ENCODE measurements around the gene CD48. TPM values are rescaled to one million over a fixed set of nuclear protein-coding genes. Genes with fewer than 3 reads are reported as not detected.
A peak's percentile ranks its signal among the peaks of the same experiment; 100 is the strongest.

Gene CD48
- total RNA-seq, 1 donor from 2014 or later, result 26.3 TPM

DNA sequence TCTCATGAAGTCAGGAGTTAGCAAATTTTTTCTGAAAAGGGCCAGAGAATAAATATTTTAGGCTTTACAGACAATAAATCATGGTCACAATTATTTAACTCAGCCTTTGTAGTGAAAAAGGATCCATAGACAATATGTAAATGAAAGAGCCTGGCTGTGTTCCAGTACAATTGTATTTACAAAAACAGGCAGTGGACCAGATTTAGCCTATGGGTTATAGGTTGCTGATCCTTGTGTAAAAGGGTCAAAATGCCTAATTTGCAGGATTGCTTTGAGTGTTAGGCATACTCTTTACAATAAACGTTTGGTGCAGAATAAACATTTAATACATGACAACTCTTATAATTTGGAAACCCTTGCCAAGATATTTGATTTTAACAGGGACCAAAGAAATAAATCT, 33.9 kb upstream of the CD48 start:
- ATAC-seq (no peak), DNase-seq (no peak)
- intact Hi-C loops (cut with DNase I), result no loop called here
- no peaks in the 10 kb centered on the region for H3K27me3 ChIP-seq (ENCODE audit: low read depth)
- no peaks in the 10 kb centered on the region for H3K9me3 ChIP-seq
- H3K36me3 ChIP-seq, result no peaks in the 10 kb centered on the region
- no peak overlapping the region for H3K4me3 ChIP-seq
- no peak overlapping the region for H3K27ac ChIP-seq
- peaks cover 9% of the 10 kb centered on the region for H3K4me1 ChIP-seq
- TF ChIP-seq, protein P1, sequence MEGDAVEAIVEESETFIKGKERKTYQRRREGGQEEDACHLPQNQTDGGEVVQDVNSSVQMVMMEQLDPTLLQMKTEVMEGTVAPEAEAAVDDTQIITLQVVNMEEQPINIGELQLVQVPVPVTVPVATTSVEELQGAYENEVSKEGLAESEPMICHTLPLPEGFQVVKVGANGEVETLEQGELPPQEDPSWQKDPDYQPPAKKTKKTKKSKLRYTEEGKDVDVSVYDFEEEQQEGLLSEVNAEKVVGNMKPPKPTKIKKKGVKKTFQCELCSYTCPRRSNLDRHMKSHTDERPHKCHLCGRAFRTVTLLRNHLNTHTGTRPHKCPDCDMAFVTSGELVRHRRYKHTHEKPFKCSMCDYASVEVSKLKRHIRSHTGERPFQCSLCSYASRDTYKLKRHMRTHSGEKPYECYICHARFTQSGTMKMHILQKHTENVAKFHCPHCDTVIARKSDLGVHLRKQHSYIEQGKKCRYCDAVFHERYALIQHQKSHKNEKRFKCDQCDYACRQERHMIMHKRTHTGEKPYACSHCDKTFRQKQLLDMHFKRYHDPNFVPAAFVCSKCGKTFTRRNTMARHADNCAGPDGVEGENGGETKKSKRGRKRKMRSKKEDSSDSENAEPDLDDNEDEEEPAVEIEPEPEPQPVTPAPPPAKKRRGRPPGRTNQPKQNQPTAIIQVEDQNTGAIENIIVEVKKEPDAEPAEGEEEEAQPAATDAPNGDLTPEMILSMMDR (IDR thresholded peaks at IDR 0.05), result no peak

DNA sequence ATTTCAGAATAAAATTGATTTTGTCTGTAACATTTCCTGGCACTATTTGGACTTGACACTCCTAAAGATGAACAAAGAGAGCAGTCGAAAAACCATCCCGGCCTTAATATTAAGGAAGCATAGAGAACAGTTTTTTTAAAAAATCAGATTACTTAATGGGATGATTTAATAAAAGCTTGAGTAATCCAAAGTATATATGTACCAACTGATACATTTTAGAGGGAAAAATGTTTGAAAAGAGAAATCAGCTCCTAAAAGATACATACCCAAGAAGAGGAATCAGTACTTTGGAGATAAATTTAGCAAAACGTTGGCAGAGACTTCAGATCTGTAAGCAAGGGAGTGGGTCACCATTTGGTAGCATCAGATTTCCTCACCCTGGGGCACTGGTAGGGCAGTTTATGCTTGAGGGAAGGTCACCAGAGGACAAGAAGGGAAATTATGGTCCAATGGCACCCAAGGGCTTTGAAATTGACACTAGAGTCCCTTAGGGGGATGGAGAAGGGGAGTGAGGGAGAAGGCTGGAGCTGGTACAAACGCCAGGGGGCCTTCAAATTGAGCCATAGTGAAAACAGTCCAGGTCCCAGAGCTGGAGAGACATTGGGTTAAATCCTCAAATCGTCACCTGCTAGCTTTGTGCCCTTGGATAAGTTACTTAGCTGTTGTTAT, 33.4 kb upstream of the CD48 start:
- DNase-seq (no peak), ATAC-seq (no peak)
- intact Hi-C loops (cut with DNase I), result no loop called here
- H3K4me3 ChIP-seq, result no peak overlapping the region
- H3K36me3 ChIP-seq, result no peaks in the 10 kb centered on the region
- H3K27ac ChIP-seq, result no peak overlapping the region
- peaks cover 9% of the 10 kb centered on the region for H3K4me1 ChIP-seq
- no peaks in the 10 kb centered on the region for H3K9me3 ChIP-seq
- TF ChIP-seq, protein P1 (IDR thresholded peaks at IDR 0.05), result no peak
- H3K27me3 ChIP-seq (ENCODE audit: low read depth), result no peaks in the 10 kb centered on the region

DNA sequence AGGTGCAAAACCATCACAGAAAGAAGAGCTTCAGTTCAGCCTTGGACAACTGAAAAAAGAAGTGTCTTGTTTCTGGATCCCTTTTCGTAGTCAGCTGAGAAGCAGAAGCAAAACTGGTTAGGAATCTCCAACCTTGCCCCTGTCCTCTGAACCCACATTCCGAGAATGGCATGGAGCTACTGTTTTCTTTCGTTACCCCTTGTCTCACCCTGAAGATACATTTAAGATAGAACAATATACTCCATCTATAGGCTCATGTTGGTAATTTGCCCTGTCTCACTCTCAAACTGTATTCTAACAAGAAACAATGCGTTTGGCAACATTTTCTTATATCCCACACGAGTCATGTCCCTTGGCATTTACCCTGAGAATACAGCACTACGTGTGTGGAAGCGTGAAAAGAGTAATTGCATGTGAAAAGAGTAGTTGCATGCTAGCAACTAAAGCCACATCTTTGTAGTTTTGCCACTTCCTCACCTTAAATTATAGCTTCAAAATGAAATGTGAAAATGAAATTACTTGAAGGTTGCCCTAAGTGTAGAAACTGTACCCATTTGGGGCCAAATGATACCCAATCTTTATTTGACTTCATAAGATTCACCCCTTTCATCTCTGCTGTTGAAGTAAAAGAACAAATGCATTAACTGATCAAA, 32.7 kb upstream of the CD48 start:
- intact Hi-C loops (cut with DNase I), result no loop called here
- TF ChIP-seq, protein P1 (IDR thresholded peaks at IDR 0.05), result no peak
- H3K27ac ChIP-seq, result no peak overlapping the region
- H3K9me3 ChIP-seq, result no peaks in the 10 kb centered on the region
- ATAC-seq (no peak), DNase-seq (no peak)
- H3K4me3 ChIP-seq, result no peak overlapping the region
- peaks cover 9% of the 10 kb centered on the region for H3K4me1 ChIP-seq
- no peaks in the 10 kb centered on the region for H3K36me3 ChIP-seq
- no peaks in the 10 kb centered on the region for H3K27me3 ChIP-seq (ENCODE audit: low read depth)

DNA sequence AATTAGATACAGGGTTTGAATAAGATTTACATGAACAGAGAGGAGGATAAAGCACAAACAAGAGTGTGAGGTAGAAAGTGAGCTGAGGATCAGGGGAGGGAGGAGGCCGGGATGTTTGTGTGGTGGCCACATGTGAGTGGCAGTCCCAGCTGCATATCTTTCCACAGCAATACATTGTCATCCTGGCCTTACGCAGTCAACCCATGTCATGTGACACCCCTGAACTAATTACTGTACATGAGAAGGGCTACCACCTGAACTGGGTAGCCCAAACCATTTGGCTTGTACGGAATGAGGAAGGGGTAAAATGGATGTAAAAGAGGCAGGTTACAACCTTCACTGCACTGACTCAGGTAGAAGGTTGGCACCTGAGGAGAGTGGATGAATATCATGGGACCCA, 31.6 kb upstream of the CD48 start:
- no peaks in the 10 kb centered on the region for H3K36me3 ChIP-seq
- no peak for DNase-seq
- intact Hi-C loops (cut with DNase I), result no loop called here
- H3K4me3 ChIP-seq, result no peak overlapping the region
- no peaks in the 10 kb centered on the region for H3K9me3 ChIP-seq
- peak in 1 of 2 donors; percentile 26 for ATAC-seq
- H3K27ac ChIP-seq, result no peak overlapping the region
- TF ChIP-seq, protein P1 (IDR thresholded peaks at IDR 0.05), result no peak
- no peaks in the 10 kb centered on the region for H3K4me1 ChIP-seq
- H3K27me3 ChIP-seq (ENCODE audit: low read depth), result no peaks in the 10 kb centered on the region

DNA sequence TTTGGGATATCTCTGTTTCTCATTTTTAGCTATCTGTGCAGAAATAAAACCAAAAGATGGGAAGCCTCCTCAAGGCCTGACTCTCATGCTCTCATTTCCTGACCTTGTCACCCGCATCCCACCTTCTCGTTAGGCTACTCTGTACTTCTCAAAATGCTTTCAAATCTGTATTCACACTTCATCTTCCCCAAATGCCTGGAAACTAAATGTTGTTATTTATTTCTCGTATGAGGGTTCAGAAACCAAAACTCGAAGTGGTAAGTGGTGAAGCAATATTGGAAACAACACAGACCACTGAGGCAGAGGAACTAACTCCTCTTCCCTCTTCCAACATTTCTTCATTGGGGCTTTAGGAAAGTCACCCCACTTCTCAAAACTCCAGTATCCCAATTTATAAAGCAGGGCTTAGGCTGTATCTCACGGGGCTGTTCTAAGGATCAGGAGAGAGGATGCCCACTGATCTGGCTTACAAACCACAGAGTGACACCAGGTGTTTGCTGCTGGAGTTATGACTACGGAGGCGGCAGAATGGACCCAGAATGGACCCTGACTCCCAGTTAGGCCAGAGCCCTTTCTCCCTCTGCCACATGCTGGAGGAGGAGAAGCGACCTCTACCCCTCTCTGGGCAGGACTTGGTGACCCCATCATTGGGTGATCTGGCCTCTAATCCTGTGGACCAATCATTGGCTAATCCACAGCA, 31.0 kb upstream of the CD48 start:
- H3K27me3 ChIP-seq (ENCODE audit: low read depth), result no peaks in the 10 kb centered on the region
- no peaks in the 10 kb centered on the region for H3K4me1 ChIP-seq
- intact Hi-C loops (cut with DNase I), result no loop called here
- no peak overlapping the region for H3K4me3 ChIP-seq
- no peak overlapping the region for H3K27ac ChIP-seq
- ATAC-seq (no peak), DNase-seq (no peak)
- TF ChIP-seq, protein P1 (IDR thresholded peaks at IDR 0.05), result no peak
- no peaks in the 10 kb centered on the region for H3K36me3 ChIP-seq
- no peaks in the 10 kb centered on the region for H3K9me3 ChIP-seq
